NCI-H1048 (cell line): ENCODE measurements around the gene PFDN4.
"Not testable (repeated sequence)": the region's sequence is repeated elsewhere in the genome, so short reads cannot be mapped to it uniquely, and the experiment has no call there.

Experiments used
- DNase-seq: peaks from one replicate; lab custom pipeline; 2025; lab: John Stamatoyannopoulos, UW

PFDN4 gene

DNA sequence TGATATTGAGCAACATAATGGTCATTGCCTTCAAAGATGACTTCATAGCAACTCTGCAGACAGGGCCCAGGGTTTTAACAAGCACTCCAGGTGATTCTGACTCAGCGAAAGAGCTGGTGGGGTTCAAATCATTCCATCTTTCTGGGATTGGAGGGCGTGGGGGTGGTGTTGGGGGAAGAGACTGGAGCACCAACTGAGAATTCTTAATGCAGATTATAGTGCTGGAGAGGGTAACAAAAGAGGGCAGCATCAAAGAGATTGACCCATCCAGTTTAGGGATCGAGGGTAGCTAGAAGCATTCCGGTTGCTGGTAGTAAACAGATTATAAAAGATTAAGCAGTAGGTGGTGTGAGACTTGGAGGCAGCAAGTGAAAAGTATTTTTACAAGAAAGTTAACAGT is 15.9 kb downstream of the PFDN4 start:
- no peak for DNase-seq

DNA sequence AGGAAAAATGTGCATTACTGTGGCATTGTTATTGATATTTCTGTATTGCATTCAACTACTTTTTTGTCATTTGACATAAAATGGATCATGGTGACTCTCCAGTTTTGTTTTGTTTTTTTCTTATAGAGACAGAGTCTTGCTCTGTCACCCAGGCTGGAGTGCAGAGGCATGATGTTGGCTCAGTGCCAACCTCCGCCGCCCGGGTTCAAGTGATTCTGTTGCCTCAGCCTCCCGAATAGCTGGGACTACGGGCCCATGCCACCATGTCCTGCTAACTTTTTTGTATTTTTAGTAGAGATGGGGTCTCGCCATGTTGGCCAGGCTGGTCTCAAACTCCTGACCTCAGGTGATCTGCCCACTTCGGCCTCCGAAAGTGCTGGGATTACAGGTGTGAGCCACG is 16.8 kb downstream of the PFDN4 start:
- DNase-seq = not testable (repeated sequence)

DNA sequence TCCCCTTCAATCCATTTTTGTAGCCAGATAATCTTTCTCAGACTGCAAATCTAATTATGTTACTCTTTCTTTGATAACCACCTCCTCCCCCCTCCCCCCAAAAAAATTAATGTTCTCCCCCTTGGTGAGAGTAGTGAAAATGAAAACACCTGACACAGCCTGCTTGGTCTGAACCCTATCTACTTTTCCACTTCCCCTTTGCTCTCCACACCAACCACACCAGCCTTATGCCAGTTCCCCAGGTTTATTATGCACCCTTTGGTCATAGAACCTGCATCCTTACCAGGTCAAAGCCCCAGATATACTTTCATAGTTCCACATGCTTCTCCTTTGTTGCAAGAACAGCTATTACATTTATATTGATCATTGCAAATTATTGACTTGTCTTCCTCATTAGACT is 19.4 kb downstream of the PFDN4 start:
- DNase-seq = no peak

DNA sequence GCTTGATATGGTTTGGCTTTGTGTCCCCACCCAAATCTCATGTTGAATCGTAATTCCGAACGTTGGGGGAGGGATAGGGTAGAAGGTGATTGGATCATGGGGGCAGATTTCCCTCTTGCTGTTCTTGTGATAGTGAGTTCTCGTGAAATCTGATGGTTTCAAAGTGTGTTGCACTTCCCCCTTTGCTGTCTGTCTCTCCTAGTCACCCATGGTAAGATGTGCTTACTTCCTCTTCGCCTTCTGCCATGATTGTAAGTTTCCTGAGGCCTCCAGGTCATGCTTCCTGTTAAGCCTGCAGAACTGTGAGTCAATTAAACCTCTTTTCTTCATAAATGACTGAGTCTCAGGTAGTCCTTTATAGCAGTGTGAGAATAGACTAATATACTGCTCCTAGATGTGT is 19.9 kb downstream of the PFDN4 start:
- no peak for DNase-seq

DNA sequence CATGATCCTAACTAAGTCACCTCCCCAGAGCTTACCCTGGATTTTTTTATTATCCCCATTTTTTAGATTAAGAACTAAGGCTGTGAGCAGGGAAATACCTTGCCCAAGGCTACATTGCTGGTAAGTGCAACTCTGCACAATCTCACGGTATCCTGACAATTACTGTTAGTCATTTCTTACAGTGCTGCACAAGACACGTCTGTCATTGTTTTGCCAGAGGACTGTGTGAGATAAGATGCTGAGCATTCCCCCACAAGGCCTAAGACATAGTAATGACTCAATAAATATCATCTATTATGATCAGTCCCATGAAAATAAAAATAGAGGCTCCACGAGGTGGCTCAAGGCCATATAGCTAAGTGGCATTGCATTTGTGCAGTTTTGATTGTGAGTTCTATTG is 21.0 kb downstream of the PFDN4 start:
- no peak for DNase-seq

DNA sequence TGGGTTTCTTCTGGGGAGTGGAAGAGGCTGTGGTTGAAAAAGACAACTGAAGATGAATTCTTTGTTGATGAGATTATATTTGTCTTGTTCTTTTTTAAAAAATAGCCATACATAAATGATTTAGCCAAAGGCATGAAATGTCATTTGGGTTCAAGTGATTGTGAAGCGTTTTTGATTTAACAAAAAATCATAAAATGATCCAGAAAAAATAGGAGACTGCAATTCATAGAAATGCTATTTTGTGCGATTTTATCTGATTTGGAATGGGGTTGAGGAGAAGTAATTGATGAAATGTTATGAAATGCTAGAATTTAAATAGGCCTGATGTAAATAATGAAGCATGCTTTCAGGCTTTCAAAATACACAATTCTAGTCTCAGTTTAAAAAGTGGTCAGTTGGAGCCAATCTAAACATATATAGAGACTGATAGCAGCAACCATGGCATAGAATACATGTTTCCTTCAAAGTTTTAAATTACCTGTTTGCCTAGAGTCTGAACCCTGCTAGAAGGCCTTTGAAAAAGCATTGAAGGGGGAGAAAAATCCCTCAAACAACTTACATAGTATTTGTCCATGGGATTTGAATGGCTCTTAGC is 21.8 kb downstream of the PFDN4 start:
- no peak for DNase-seq

DNA sequence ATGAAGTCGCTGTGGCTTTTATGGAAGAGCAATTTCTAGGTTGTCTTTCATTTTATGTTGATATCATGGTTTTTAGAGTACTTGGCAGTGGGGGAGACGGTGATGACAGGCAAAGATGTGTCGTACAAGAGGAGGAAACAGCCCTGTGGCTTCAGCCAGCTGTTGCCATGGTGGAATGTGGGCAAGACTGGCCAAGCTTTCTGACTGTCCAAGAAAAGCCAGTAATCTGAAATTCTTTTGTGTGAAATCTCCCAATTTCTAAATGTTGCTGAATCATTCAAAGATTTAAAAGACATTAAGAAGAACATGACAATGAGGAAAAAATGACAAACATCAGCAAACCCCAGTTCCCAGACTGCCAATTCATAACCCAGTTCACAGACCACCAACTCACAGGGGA is 23.1 kb downstream of the PFDN4 start:
- no peak for DNase-seq

DNA sequence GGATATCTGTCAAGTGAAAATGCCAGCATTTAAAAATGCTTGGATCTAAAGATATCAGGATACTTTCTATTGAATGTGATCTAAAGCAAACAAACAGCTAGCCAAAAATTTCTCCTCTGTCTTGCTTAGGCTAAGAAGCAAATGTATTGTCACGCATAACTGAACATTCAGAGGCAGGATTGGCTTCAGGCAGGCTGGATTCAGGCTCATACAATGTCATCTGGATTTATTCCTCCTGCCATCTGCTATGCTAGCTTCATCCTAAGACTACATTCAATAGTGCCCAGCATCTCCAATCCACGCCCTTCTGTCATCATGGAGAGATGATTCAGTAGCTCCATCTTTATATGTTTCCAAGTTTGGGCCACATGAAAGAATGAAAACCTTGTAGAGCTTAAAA is 27.1 kb downstream of the PFDN4 start:
- no peak for DNase-seq

DNA sequence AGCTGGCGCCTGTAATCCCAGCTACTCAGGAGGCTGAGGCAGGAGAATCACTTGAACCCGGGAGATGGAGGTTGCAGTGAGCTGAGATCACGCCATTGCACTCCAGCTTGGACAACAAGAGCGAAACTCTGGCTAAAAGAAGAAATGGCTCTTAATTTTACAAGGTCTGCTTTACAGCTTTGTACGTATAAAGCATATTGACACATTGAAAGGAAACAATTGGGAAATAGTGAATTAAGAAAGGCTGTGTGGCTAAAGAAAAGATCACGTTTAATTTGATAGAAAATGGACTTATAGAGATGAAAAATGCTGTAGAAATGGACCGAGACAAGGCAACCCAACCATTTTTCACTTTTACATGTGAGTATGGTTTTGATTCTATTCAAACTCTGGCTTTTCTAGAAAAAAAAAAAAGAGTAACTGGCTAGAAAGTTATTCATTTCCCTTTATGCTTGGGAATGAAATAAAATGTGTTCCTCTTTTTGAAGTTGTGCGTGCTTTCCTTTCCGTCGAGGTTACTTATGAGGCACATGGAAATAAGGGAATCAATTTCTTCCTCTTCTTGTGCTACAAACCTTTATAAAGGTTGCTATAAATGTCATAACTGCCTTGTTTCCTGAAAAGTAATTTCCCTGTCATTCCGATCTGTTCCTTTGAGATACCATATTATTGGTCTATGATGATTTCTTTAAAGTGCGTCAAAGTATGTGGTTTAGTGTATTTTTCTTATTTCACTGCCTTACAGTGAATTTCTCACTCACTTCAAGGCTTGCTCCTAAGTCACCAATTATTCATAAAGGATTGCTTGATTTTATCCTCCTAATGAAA is 29.4 kb downstream of the PFDN4 start:
- no peak for DNase-seq

DNA sequence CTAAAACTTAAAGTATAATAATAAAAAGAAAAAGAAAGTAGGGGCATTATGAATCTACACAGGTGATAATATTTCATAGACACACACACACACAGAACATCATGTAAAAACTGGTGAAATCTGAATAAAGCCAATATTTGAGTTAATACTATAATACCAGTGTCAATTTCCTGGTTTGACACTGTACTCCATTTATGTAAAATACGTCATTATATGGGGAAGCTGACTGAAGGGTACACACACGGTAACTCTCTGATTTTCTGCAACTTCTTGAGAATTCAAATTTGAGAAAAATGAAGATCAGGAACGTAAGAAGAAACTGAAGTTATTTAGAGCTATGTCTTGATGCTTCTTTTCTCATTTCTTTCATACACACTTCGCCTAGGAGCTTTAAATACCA is 36.2 kb downstream of the PFDN4 start:
- no peak for DNase-seq

DNA sequence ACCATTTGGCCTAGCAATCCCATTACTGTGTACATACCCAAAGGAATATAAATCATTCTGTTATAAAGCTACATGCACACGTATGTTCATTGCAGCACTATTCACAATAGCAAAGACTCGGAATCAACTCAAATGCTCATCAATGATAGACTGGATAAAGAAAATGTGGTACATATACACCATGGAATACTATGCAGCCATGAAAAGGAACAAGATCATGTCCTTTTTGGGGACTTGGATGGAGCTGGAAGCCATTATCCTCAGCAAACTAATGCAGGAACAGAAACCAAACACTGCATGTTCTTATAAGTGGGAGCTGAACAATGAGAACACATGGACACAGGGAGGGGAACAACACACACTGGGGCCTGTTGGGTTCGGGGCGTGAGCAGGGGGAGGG is 40.8 kb downstream of the PFDN4 start:
- not testable (repeated sequence) for DNase-seq

DNA sequence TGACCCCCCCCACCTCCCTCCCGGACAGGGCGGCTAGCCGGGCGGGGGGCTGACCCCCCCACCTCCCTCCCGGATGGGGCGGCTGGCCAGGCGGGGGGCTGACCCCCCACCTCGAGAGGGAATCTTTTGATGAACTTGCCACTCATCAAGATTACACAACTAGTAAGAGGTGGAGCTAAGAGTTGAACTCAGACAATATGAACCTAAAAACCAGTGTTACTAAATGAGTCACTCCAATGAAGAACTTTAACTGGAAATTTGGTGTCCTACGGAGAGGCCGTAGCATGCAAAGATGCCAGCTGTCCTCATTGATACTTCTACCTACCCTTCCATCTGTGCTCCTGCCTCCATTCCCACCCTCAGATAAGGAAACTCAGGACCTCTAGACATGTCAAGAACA is 42.8 kb downstream of the PFDN4 start:
- no peak for DNase-seq

DNA sequence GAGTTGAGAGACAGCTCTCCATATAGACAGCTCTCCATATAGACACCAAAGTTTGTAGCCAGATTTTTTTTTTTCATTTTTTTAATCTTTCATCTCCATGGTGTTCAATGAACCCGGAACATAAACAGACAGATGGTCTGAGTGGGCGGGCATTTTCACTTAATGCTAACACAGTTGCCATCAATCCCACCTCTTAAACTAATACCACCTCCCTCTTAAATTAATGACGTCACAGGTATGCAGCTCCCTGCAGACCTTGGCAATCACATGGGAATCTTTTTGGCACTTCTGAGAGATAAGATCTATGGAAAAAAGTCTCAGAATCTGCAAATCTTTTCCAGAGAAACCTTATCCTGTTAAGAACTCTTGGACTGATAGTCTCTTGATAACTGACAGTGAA is 43.2 kb downstream of the PFDN4 start:
- DNase-seq = no peak

DNA sequence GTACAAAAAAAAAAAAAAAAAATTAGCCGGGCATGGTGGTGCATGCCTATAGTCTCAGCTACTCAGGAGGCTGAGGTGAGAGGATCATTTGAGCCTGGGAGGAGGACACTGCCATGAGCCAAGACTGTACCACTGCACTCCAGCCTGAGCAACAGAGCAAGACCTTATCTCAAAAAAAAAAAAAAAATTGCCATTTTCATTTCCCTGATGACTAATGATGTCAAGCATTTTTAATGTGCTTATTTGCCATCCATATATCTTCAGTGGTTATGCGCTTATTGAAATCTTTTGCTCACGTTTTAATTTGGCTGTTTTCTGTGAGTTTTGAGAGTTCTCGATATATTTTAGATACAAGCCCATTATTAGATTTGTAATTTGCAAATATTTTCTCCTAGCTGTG is 46.7 kb downstream of the PFDN4 start:
- no peak for DNase-seq

DNA sequence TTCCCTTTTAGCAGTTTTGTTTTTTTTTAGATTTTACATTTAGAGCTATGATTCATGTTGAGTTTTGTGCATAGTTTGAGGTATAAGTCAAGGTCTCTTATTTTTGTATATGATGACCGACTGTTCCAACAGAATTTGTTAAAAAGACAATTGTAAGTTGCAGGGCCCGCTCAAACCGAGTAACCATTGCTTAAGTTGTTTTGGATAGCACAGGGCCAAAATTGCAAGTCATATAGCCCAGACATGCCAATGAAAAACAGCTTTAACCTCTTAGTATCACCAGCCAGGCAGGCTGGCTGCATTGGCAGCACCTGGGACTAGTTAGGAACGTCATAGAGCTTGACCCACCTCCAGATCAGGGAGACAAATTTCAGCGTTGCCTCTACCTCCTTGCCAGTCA is 47.3 kb downstream of the PFDN4 start:
- no peak for DNase-seq

DNA sequence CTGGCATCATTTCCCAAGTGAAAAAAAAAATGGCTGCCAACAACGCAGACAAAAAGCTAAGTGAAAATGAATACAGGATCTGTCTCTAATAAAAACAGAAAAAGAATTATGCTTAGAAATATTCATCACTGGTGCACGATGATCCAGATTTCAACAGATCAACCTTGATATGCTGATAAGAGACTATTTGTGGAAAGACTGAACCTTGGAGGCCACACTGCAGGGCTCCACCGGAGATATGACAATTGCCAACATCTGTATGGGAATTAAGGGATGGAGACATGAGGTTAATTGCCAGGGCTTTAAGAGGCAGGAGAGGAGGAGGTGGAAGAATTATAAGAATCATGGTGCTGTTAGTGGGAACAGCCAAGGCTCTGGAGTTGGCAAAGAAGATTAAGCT is 48.3 kb downstream of the PFDN4 start:
- no peak for DNase-seq

DNA sequence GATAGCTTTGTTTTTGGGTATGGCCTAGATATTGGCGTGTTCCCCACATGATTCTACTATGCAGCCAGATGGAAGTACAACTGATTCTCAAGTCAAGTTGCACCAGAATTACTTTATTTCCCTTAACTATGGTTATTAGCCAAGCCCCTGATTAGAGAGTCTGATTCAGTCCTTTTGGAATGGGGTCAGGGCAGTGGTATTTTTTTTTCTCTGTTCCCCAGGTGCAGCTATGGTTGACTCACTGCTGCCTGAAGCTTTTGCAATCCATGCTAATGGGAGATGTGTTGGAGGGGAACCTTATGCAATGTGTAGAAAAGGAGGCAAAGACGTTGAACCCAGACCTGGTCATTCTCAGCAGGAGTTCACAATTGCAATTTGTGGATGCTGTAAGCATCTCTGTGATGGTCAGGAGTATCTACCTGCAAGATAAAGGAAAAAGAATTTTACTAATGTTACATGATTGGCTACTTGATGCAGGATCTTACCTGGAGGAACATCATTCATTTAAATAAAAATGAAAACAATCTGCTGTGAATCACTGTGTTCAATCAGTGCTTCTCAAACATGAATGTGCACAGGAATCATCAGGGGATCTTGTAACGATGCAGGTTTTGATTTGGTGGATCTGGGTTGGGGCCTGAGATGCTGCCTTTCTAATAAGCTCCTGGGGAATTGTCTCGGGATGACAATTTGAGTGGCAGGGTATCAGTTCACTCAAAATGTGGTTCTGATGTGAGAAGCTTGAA is 49.4 kb downstream of the PFDN4 start:
- no peak for DNase-seq

DNA sequence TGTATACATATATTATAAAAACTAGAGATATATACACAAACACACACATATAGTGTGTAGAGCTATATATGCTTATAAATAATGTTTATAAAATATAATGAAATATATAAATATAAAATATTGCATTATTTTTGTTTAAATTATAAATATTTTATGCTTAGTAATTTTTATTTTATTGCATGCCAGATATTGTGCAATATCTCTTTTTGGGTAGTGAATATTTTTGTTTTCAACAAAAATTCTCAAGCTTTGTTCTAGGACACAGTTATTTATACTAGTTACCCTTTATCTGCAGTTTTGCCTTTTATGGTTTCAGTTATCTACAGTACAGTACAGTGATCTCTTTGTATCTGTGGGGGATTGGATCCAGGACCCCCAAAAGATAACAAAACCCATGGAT is 52.2 kb downstream of the PFDN4 start:
- DNase-seq = no peak

DNA sequence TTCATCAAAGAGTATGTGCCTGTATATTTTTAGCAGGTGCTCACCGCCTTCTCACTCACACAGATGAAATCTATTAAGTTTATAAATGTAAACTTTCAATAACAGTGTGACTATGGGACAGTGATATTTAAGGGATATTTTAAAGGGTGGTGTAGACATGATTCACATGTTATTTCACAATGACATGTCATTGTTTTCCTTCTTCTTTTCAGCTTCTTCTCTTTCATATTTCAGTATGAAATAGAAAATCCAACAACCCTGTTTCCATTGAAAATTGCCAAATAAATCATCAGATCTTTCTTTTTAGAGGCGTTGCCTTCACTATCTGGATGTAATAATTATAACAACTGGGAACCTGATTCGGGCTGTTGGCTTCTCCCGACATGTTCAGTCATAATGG is 54.8 kb downstream of the PFDN4 start:
- DNase-seq = no peak

DNA sequence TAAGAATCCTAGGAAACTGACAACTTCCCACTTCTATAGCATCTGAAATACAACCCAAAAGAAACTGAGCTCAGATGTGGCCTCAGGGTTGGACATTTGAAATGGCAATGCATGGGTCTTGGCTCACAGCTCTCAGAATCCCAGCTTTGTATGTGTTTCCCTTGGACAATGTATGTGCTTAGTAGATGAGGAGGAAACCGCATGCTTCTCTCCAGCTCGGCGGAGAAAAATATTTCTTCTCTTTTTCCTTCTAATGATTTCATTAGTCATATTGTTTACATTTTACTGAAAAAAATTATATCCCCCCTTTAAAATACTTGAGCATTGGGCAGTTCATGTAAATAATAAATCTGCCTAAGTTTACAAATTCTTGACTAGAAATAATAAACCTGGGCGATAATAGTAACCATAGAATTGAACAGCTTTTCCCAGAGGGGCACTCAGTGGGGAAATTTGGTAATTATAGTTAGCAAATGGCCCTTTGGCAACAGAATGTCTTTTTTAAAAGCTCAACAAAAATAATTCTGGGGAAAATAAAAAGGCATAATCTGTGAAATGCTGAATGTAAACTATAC is 55.3 kb downstream of the PFDN4 start:
- DNase-seq = no peak

DNA sequence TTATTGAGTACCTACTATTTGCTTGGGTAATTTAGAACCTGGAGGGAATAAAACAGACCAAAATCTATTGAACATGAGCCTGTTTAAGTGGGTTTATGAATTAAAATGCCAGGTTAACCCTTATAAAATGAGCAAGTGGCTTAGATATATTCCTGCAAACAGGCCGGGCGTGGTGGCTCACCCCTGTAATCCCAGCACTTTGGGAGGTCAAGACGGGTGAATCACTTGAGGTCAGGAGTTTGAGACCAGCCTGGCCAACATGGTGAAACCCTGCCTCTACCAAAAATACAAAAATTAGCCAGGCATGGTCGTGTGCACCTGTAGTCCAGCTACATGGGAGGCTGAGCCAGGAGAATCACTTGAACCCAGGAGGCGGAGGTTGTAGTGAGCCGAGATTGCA is 57.9 kb downstream of the PFDN4 start:
- DNase-seq = not testable (repeated sequence)

DNA sequence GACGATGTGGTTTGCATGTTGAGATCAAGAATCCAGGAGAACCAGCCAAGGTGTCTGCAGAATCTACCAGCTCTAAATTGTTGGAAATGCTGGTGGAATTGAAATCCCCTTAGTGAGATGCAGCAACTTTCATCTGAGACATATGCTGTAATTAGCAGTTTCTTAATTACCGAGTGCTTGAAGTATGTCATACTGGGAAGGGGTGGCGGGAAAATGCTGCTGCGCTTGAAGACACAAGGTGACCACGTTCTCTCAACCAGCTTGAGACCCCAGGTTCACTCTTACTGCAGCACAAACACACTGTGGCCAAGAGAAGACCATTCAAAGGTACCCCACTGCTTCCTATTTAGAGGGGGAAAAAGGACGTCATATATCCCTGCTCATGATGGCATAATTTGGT is 59.0 kb downstream of the PFDN4 start:
- no peak for DNase-seq

DNA sequence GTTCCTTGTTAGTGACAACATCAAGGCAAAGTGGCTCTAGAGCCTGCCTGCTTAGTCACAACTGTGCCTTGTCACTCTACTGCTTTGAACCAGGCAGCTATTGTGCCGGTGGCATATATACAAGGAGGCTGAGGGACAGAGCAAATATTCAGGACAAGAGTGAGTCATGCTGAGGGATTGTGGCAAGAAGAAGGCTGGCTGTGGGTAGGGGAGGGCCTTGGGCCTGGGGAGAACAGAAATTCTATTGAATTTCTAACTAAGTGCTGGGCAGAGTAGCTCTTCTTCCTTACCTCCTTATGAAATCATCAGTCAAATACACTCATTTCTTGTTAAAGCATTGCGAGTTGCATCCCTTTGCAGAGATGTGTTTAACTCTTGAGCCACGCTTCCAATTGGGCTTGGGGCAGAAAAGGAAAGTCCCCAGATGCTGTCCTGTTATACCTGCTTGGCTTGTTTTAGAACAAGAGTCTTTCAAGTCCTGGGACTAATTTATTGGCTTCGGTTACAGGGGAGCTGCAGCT is 59.7 kb downstream of the PFDN4 start:
- no peak for DNase-seq
